NCI-H460 (cell line): ENCODE measurements around the gene GPR26. TPM values are rescaled to one million over a fixed set of nuclear protein-coding genes. Genes with fewer than 3 reads are reported as not detected.

Source experiments
- DNase-seq: peaks from one replicate; pipeline ENCODE4 v3.0.0-alpha.2; 2016; ENCODE audit warnings: low read depth; ENCODE audit errors: extremely low read depth
- polyA plus RNA-seq: library from polyadenylated mRNA; depleted of rRNA; stranded (reverse); fragments of >200 nt; gene quantifications from 2 replicates; pipeline ENCODE4 v1.2.3, GENCODE V29; 2014; cell fraction: nucleus; rRNA removed
- total RNA-seq: library from RNA; depleted of rRNA; stranded (reverse); fragments of >200 nt; shearing (Covaris generic); gene quantifications from 2 replicates; pipeline ENCODE4 v1.2.3, GENCODE V29; 2014; rRNA removed

The GPR26 gene
- total RNA-seq = not detected in 2 replicates
- polyA plus RNA-seq = not detected in 2 replicates

- no peak for DNase-seq
Measured at GRCh38 chr10:123666318-123667236, at the start of gene GPR26. Gene GPR26 (plus strand): TSS chr10:123666355. CDS start chr10:123666408, 53 bp downstream.

GRCh38 chr10:123618224-123618623 is 47.9 kb upstream of the GPR26 start:
- no peak for DNase-seq

- DNase-seq = no peak
Measured at GRCh38 chr10:123619067-123619855, 46.9 kb upstream of the GPR26 start.

- no peak for DNase-seq
Measured at GRCh38 chr10:123620621-123621020, 45.5 kb upstream of the GPR26 start.

GRCh38 chr10:123621492-123621891 is 44.7 kb upstream of the GPR26 start:
- DNase-seq = no peak

- no peak for DNase-seq
Measured at GRCh38 chr10:123621916-123622315, 44.2 kb upstream of the GPR26 start.

GRCh38 chr10:123622381-123622780 is 43.8 kb upstream of the GPR26 start:
- no peak for DNase-seq

- DNase-seq = no peak
Measured at GRCh38 chr10:123624086-123624485, 42.1 kb upstream of the GPR26 start.

GRCh38 chr10:123633106-123633505 is 33.0 kb upstream of the GPR26 start:
- no peak for DNase-seq

GRCh38 chr10:123633636-123634035 is 32.5 kb upstream of the GPR26 start:
- DNase-seq = no peak

GRCh38 chr10:123634221-123634620 is 31.9 kb upstream of the GPR26 start:
- no peak for DNase-seq

- DNase-seq = no peak
Measured at GRCh38 chr10:123635131-123635530, 31.0 kb upstream of the GPR26 start.

- no peak for DNase-seq
Measured at GRCh38 chr10:123635745-123636144, 30.4 kb upstream of the GPR26 start.

- DNase-seq = no peak
Measured at GRCh38 chr10:123636598-123637325, 29.4 kb upstream of the GPR26 start.

- DNase-seq = no peak
Measured at GRCh38 chr10:123637326-123637880, 28.8 kb upstream of the GPR26 start.

- no peak for DNase-seq
Measured at GRCh38 chr10:123639131-123639530, 27.0 kb upstream of the GPR26 start.

- no peak for DNase-seq
Measured at GRCh38 chr10:123640016-123640535, 26.1 kb upstream of the GPR26 start.

- DNase-seq = no peak
Measured at GRCh38 chr10:123642293-123642692, 23.9 kb upstream of the GPR26 start.

- no peak for DNase-seq
Measured at GRCh38 chr10:123642697-123643096, 23.5 kb upstream of the GPR26 start.

GRCh38 chr10:123643315-123643714 is 22.8 kb upstream of the GPR26 start:
- no peak for DNase-seq
